Tibial nerve (tissue), 4 donors: Measurements from ENCODE around the gene KIAA1217. TPM values are rescaled to one million over a fixed set of nuclear protein-coding genes. Genes with fewer than 3 reads are reported as not detected.

ENCODE experiments used
- DNase-seq, 2 donors: peaks; one replicate each; pipeline ENCODE4 v3.0.0-alpha.2; 2019; ENCODE audit warnings: low spot score in 2 of 2
- H3K27ac ChIP-seq, 4 donors: fragments of 200-600 bp; sonication (generic) in 3 of 4; one replicate each; pipeline ENCODE4 v1.5.1; 2017 to 2019; ENCODE audit warnings: mild to moderate bottlenecking in 1 of 4
- H3K27me3 ChIP-seq, 2 donors: fragments of 200-600 bp; sonication (generic) in 1 of 2; one replicate each; pipeline versions ENCODE4 v1.5.1 to v1.6.0; 2017 to 2019
- H3K36me3 ChIP-seq, 3 donors: fragments of 200-600 bp; sonication (generic); one replicate each; pipeline ENCODE4 v1.5.1; 2018 to 2019
- H3K4me1 ChIP-seq, 4 donors: fragments of 200-600 bp; sonication (generic) in 3 of 4; one replicate each; pipeline ENCODE4 v1.5.1; 2017 to 2019
- H3K4me3 ChIP-seq, 4 donors: fragments of 200-600 bp; sonication (generic) in 3 of 4; one replicate each; pipeline ENCODE4 v1.5.1; 2017 to 2019; ENCODE audit warnings: mild to moderate bottlenecking in 1 of 4, moderate library complexity in 1 of 4
- H3K9me3 ChIP-seq, 4 donors: fragments of 200-600 bp; sonication (generic) in 3 of 4; one replicate each; pipeline ENCODE4 v1.5.1; 2017 to 2019
- EP300 ChIP-seq, 2 donors: sonication (generic); formaldehyde crosslinking; IDR thresholded peaks; one replicate each; pipeline ENCODE4 v1.6.1; 2017; ENCODE audit warnings: antibody characterized with exemption in 2 of 2, mild to moderate bottlenecking in 1 of 2
- POLR2A ChIP-seq, 2 donors: fragments of 450-650 bp; IDR thresholded peaks; one replicate each; pipeline ENCODE4 v1.6.1; 2017; ENCODE audit warnings: antibody characterized with exemption in 2 of 2, mild to moderate bottlenecking in 2 of 2, moderate library complexity in 2 of 2
- WGBS, 2 donors: methylation state at CpG; one replicate each; pipeline ENCODE4 v1.1.5; 2018; 5-methylcytosine and 5-hydroxymethylcytosine counted together
- total RNA-seq, 4 donors: library from RNA; depleted of rRNA; stranded (reverse); fragments of >200 nt; gene quantifications; one replicate each; pipeline ENCODE4 v1.1.0, GENCODE V29; 2016
- TF ChIP-seq, protein P1 (sequence below), 5 experiments: fragments of 200-600 bp in 3 of 5; fragments of 450-650 bp in 2 of 5; sonication (generic) in 3 of 5; IDR thresholded peaks; one replicate each; pipeline ENCODE4 v1.5.1; 2016 to 2019; ENCODE audit warnings: antibody characterized with exemption in 5 of 5, mild to moderate bottlenecking in 3 of 5, moderate library complexity in 2 of 5

The KIAA1217 gene
- total RNA-seq, 4 donors from 2014 or later = 38.5 to 88.1 (median 58.3) TPM

DNA sequence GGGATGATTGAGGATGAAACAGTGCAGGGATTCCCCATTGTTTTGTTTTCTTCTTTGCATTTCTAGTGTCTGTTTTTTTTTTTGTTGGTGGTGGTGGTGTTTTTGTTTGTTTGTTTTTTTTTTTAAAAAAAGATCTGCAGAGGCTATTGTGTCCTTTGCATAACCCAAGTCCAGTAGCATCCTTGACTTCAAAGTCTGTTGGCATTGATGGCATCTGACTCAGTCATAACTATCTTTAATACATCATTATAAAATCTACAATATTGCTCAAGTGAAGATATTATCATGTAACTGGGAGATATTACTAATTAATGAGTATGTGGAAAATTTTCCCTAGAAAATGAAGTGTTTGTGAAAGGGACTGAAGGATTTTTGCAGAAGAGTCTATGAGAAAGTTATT is 70.2 kb downstream of the KIAA1217 start:
- H3K4me1 ChIP-seq = peaks cover 0 to 3% (median 0%) of the 10 kb centered on the region in 4 donors
- TF ChIP-seq, protein P1, sequence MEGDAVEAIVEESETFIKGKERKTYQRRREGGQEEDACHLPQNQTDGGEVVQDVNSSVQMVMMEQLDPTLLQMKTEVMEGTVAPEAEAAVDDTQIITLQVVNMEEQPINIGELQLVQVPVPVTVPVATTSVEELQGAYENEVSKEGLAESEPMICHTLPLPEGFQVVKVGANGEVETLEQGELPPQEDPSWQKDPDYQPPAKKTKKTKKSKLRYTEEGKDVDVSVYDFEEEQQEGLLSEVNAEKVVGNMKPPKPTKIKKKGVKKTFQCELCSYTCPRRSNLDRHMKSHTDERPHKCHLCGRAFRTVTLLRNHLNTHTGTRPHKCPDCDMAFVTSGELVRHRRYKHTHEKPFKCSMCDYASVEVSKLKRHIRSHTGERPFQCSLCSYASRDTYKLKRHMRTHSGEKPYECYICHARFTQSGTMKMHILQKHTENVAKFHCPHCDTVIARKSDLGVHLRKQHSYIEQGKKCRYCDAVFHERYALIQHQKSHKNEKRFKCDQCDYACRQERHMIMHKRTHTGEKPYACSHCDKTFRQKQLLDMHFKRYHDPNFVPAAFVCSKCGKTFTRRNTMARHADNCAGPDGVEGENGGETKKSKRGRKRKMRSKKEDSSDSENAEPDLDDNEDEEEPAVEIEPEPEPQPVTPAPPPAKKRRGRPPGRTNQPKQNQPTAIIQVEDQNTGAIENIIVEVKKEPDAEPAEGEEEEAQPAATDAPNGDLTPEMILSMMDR (IDR thresholded peaks at IDR 0.05) = no peak
- no peak for TF ChIP-seq EP300 (IDR thresholded peaks at IDR 0.05)
- TF ChIP-seq POLR2A (IDR thresholded peaks at IDR 0.05) = no peak
- no peak overlapping the region for H3K27ac ChIP-seq
- H3K4me3 ChIP-seq = no peak overlapping the region
- peaks cover 0 to 13% (median 0%) of the 10 kb centered on the region in 4 donors for H3K9me3 ChIP-seq
- peaks cover 0 to 12% (median 0%) of the 10 kb centered on the region in 3 donors for H3K36me3 ChIP-seq
- no peak for DNase-seq
- no peaks in the 10 kb centered on the region for H3K27me3 ChIP-seq

DNA sequence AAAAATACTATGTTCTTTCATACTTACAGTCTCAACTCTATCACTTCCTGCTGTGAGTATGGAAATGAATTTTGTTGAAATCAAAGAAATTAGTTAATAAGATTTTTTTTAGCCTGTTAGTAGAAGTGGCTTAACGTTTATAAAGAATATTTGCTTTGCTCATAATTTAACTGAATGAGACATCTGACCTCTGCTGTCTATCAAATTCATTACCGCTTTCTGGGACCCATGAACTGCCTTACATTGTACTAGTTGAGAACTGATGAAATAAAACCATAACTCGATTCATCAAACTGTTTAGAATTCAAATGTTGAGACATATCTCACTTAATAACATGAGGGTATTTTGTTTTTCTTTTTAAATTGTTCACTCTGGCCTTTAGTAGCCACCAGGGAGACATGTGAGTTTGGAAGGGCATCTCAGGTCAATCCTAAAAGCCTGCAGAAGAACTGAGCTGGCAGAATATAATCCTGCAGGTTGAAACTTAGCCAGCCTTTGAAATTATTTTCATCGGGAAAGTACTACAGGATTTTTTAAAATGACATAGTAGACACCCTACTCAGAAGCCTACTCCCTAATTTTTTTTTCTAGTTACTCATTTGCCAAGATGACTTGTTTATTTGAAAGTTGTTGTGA is 78.7 kb downstream of the KIAA1217 start:
- Histone ChIP-seq H3K4me1 (peaks cover 0 to 26% (median 3%) of the 10 kb centered on the region in 4 donors), H3K4me3 (no peak overlapping the region), H3K9me3 (peaks cover 0 to 3% (median 0%) of the 10 kb centered on the region in 4 donors), H3K27me3 (no peaks in the 10 kb centered on the region), H3K27ac (peak overlapping the region in 2 of 4 donors; percentile 17 to 29), H3K36me3 (peaks cover 0 to 17% (median 0%) of the 10 kb centered on the region in 3 donors)
- no peak for DNase-seq
- 20 to 29% methylated on average over 4 of the region's 4 CpGs for WGBS, 2 donors
- TF ChIP-seq, protein P1 (IDR thresholded peaks at IDR 0.05) = peak in 1 of 5 experiments; percentile 17
- TF ChIP-seq POLR2A (IDR thresholded peaks at IDR 0.05) = no peak

DNA sequence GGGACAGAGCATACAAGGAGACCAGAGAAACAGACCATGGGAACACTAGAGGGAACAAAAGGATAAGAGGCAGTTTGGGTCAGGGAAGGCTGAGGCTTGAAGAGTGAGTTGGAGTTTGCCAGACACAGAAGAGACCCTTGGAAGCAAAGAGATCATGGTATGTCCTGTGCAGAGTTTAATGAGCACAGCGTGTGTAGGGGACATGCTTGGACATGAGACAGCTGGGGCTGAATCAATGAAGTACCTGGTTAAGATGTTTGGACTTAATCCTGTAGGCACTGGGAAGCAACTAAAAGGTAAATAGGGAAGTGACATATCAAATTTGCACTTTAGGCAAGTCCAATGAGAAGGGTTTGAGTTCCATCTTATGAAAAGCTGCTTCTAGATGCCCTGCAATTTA is 79.6 kb downstream of the KIAA1217 start:
- TF ChIP-seq, protein P1 (IDR thresholded peaks at IDR 0.05) = no peak
- TF ChIP-seq EP300 (IDR thresholded peaks at IDR 0.05) (no peak), POLR2A (IDR thresholded peaks at IDR 0.05) (no peak)
- Histone ChIP-seq H3K4me3 (no peak overlapping the region), H3K27ac (no peak overlapping the region), H3K9me3 (peaks cover 0 to 2% (median 0%) of the 10 kb centered on the region in 4 donors), H3K36me3 (peaks cover 0 to 8% (median 0%) of the 10 kb centered on the region in 3 donors), H3K4me1 (peaks cover 0 to 35% (median 6%) of the 10 kb centered on the region in 4 donors), H3K27me3 (no peaks in the 10 kb centered on the region)
- DNase-seq = no peak
- WGBS, 2 donors = 91 to 94% methylated on average over 1 of the region's 1 CpG

DNA sequence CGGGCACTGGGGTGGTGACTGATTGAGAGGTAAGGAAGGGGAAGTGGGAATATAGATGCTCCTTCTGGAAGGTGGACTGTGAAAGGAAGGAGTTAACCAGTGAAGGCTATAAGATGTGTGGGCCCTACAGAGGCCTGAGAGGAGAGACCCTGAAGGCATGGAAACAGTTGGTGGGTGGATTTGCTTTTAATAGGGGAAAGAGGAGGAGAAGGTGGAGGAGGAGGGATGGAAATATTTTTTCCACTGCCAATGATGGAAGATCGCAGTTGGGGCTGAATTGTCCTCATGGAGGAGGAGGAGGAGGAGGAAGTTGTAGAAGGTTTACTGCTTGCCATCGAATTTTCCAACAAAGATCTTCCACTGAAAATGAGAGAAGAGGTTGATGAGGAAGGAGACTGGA is 80.3 kb downstream of the KIAA1217 start:
- H3K4me1 ChIP-seq = peaks cover 0 to 35% (median 7%) of the 10 kb centered on the region in 4 donors
- no peaks in the 10 kb centered on the region for H3K9me3 ChIP-seq
- WGBS, 2 donors = 72 to 77% methylated on average over 3 of the region's 3 CpGs
- no peak overlapping the region for H3K27ac ChIP-seq
- H3K27me3 ChIP-seq = no peaks in the 10 kb centered on the region
- H3K36me3 ChIP-seq = peaks cover 0 to 5% (median 0%) of the 10 kb centered on the region in 3 donors
- TF ChIP-seq POLR2A (IDR thresholded peaks at IDR 0.05) (no peak), EP300 (IDR thresholded peaks at IDR 0.05) (no peak)
- TF ChIP-seq, protein P1 (IDR thresholded peaks at IDR 0.05) = no peak
- H3K4me3 ChIP-seq = no peak overlapping the region
- DNase-seq = no peak
